ENCODE results near the gene SMARCC1. TPM values are rescaled to one million over a fixed set of nuclear protein-coding genes. Genes with fewer than 3 reads are reported as not detected.

SMARCC1 gene
- total RNA-seq, 1 experiment from 2014 or later: 168 TPM

DNA sequence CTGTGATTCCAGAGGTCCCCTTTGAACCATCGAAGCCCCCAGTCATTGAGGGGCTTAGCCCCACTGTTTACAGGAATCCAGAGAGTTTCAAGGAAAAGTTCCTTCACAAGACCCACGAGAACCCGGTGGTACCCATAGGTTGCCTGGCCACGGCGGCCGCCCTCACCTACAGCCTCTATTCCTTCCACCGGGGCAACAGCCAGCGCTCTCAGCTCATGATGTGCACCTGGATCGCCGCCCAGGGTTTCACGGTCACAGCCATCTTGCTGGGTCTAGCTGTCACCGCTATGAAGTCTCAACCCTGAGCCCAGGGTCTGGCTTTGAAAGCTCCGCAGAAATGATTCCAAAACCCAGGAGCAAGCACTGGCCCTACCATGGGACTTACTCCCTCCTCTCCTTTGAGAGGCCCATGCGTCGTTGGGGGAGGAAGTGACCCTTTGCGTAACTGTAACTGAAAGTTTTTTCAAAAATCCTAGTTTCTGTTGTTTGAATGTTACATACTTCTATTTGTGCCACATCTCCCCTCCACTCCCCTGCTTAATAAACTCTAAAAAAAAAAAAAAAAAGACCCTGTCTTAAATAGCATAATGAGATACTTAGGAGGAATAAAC, 118.0 kb downstream of the SMARCC1 start:
- CTCF ChIA-PET: no interaction called here
- RAD21 ChIA-PET (ENCODE audit: low non-redundant PET in 1 of 2, low total read pairs in 2 of 2, uncharacterized antibody in 2 of 2, unreplicated experiment in 2 of 2): no interaction called here
- intact Hi-C loops (cut with micrococcal nuclease): no loop called here

DNA sequence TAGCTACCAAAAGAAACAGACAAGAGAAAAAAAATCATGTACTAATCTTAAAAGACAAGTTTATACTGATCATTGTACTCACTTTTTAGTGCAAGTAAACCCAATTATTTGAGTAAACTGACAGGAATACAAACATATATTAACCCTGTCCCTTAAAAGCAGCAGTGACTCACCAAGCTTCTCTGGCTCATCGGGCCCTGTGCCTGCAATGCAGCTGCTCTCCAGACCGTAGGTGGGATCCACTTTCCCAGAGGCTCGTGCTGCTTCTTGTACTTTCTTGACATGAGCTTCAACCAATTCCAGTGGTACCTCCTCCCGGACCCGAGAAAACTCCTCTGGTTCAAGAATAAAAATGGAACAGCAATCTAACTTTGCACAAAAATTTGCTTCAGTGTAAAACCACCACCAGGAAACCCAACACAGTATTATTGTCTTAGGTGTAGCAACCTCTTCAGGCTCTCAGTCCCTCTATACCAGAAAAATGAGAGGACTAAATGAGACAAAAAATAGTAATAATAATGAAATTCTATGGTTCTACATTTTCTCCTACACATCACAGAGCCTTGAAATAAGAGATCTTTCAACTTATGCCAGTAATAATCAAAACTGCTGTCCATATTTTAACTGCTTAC, 120.5 kb downstream of the SMARCC1 start:
- H3K9me2 ChIP-seq (ENCODE audit: insufficient read depth): no peaks in the 10 kb centered on the region
- no peaks in the 10 kb centered on the region for H3K9me3 ChIP-seq (ENCODE audit: control insufficient read depth in 1 of 2, insufficient read depth in 1 of 2, low read depth in 1 of 2, low read length in 2 of 2)
- H3K9ac ChIP-seq (ENCODE audit: low read length): no peak overlapping the region
- peaks cover 18 to 34% of the 10 kb centered on the region in 2 experiments; a peak in 3 of 4 replicates for H3K36me3 ChIP-seq (ENCODE audit: control insufficient read depth in 1 of 2, insufficient read depth in 2 of 2, low read length in 2 of 2)
- no TSS peak for BruUV-seq (replicated peaks)
- no peak overlapping the region for H3K4me3 ChIP-seq (replicated peaks in 1 of 2; ENCODE audit: low read depth in 1 of 2, low read length in 2 of 2)
- ChIA-PET POLR2A (no interaction called here), RAD21 (ENCODE audit: low non-redundant PET in 1 of 2, low total read pairs in 2 of 2, uncharacterized antibody in 2 of 2, unreplicated experiment in 2 of 2) (no interaction called here), CTCF (no interaction called here)
- no peak overlapping the region for H2AFZ ChIP-seq (ENCODE audit: low read depth, low read length, poor library complexity, severe bottlenecking)
- peaks cover 62% of the 10 kb centered on the region for H3K79me2 ChIP-seq (ENCODE audit: insufficient read depth, low read length)
- no peak for ATAC-seq
- DNase-seq (ENCODE audit: low read depth, low spot score): no peak
- H3K4me2 ChIP-seq (ENCODE audit: low read length): no peak overlapping the region
- TF ChIP-seq SIN3A (IDR thresholded peaks at IDR 0.05; ENCODE audit: low read depth): no peak
- no peak for TF ChIP-seq CBX3 (IDR thresholded peaks at IDR 0.05; ENCODE audit: low read depth)
- TF ChIP-seq, protein P1, sequence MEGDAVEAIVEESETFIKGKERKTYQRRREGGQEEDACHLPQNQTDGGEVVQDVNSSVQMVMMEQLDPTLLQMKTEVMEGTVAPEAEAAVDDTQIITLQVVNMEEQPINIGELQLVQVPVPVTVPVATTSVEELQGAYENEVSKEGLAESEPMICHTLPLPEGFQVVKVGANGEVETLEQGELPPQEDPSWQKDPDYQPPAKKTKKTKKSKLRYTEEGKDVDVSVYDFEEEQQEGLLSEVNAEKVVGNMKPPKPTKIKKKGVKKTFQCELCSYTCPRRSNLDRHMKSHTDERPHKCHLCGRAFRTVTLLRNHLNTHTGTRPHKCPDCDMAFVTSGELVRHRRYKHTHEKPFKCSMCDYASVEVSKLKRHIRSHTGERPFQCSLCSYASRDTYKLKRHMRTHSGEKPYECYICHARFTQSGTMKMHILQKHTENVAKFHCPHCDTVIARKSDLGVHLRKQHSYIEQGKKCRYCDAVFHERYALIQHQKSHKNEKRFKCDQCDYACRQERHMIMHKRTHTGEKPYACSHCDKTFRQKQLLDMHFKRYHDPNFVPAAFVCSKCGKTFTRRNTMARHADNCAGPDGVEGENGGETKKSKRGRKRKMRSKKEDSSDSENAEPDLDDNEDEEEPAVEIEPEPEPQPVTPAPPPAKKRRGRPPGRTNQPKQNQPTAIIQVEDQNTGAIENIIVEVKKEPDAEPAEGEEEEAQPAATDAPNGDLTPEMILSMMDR (IDR thresholded peaks at IDR 0.05 in 2 of 3, conservative IDR thresholded peaks at IDR 0.05 in 1 of 3; ENCODE audit: borderline replicate concordance in 1 of 3, insufficient read depth in 1 of 3, low read depth in 2 of 3, low read length in 2 of 3): no peak
- TF ChIP-seq YY1 (IDR thresholded peaks at IDR 0.05; ENCODE audit: extremely low read depth, insufficient replicate concordance, low read depth, low read length): no peak
- intact Hi-C loops (cut with micrococcal nuclease): no loop called here
- no peaks in the 10 kb centered on the region for H3K4me1 ChIP-seq (ENCODE audit: control insufficient read depth in 1 of 2, insufficient read depth in 2 of 2, low read length in 2 of 2)
- H3K27me3 ChIP-seq (ENCODE audit: insufficient read depth, low read length): no peaks in the 10 kb centered on the region
- H3K27ac ChIP-seq (ENCODE audit: low read depth, low read length): no peak overlapping the region
- peaks cover 3% of the 10 kb centered on the region for H4K20me1 ChIP-seq (ENCODE audit: insufficient read depth)

More for the DNA sequence above, 118.0 kb downstream of the SMARCC1 start:
- ATAC-seq (no peak), DNase-seq (ENCODE audit: low read depth, low spot score) (no peak)
- Histone ChIP-seq H3K9me2 (ENCODE audit: insufficient read depth) (no peaks in the 10 kb centered on the region), H3K9ac (ENCODE audit: low read length) (no peak overlapping the region), H4K20me1 (ENCODE audit: insufficient read depth) (peaks cover 3% of the 10 kb centered on the region; the same call in 1 of the 2 replicates), H3K4me2 (ENCODE audit: low read length) (no peak overlapping the region), H3K79me2 (ENCODE audit: insufficient read depth, low read length) (peaks cover 37% of the 10 kb centered on the region), H2AFZ (ENCODE audit: low read depth, low read length, poor library complexity, severe bottlenecking) (no peak overlapping the region), H3K9me3 (ENCODE audit: control insufficient read depth in 1 of 2, insufficient read depth in 1 of 2, low read depth in 1 of 2, low read length in 2 of 2) (no peaks in the 10 kb centered on the region), H3K4me1 (ENCODE audit: control insufficient read depth in 1 of 2, insufficient read depth in 2 of 2, low read length in 2 of 2) (no peaks in the 10 kb centered on the region), H3K4me3 (replicated peaks in 1 of 2; ENCODE audit: low read depth in 1 of 2, low read length in 2 of 2) (no peak overlapping the region), H3K27me3 (ENCODE audit: insufficient read depth, low read length) (no peaks in the 10 kb centered on the region), H3K36me3 (ENCODE audit: control insufficient read depth in 1 of 2, insufficient read depth in 2 of 2, low read length in 2 of 2) (peaks cover 22 to 26% of the 10 kb centered on the region in 2 experiments), H3K27ac (ENCODE audit: low read depth, low read length) (no peak overlapping the region)
- POLR2A ChIA-PET: no interaction called here
- no TSS peak for BruUV-seq (replicated peaks)
- no peak for TF ChIP-seq YY1 (IDR thresholded peaks at IDR 0.05; ENCODE audit: extremely low read depth, insufficient replicate concordance, low read depth, low read length)
- no peak for TF ChIP-seq POLR2AphosphoS5 (IDR thresholded peaks at IDR 0.05; ENCODE audit: low read depth, low read length)
- no peak for TF ChIP-seq TCF7L2 (IDR thresholded peaks at IDR 0.05; ENCODE audit: borderline replicate concordance, extremely low read depth, insufficient read depth, insufficient read length)
